HG03159 (cell line): ENCODE data around the gene BCAS3.
"Not testable (repeated sequence)": the region's sequence is repeated elsewhere in the genome, so short reads cannot be mapped to it uniquely, and the experiment has no call there.

ENCODE experiments used
- ATAC-seq: cut with Tn5 transposase; IDR thresholded peaks from one replicate; pipeline ENCODE4 v1.9.1; 2021; ENCODE audit warnings: mild to moderate bottlenecking, moderate library complexity; ENCODE audit not compliant: unreplicated experiment

The BCAS3 gene

DNA sequence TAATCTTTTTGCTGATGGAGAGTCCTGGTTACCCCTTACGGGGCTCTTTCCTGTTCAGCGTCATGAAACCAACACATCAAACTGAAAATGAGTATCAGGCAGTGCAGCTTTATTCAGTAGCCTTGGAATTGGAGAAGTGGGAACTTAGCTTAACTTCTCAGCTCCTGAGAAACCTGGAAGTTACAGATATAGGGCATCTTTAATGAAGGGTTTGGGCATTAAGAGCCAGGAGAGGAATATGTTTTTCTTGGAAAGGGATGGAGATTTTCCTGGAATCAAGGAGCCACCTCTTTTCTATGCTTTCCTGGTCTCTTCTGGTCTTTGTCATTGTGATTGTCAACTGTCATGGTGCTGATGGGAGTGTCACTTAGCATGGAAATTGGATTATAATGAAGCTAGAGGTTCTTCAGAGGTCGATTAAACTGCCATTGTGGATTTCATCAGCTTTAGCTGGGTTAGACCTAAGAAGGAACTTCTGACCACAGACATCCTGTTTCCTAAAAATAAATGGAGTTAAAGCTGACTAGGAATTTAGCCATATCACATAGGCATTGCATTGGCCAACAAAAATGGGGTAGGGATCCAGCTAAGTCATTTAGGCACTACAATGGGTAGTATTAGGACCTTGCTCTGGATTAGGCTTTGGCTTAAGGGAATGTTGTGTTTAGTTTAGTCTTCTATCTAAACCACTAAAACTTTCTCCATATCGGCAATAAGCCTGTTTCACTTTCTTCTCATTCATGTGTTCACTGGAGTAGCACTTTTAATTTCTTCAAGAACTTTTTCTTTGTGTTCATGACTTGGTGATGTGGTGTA lies 186.4 kb downstream of the BCAS3 start:
- ATAC-seq: no peak

- ATAC-seq: no peak
These were observed 187.0 kb downstream of the BCAS3 start for GRCh38 chr17:60864708-60865005.

GRCh38 chr17:60874772-60875171 lies 197.1 kb downstream of the BCAS3 start:
- no peak for ATAC-seq

- ATAC-seq: not testable (repeated sequence)
These were observed 209.3 kb downstream of the BCAS3 start for GRCh38 chr17:60886731-60887613.

DNA sequence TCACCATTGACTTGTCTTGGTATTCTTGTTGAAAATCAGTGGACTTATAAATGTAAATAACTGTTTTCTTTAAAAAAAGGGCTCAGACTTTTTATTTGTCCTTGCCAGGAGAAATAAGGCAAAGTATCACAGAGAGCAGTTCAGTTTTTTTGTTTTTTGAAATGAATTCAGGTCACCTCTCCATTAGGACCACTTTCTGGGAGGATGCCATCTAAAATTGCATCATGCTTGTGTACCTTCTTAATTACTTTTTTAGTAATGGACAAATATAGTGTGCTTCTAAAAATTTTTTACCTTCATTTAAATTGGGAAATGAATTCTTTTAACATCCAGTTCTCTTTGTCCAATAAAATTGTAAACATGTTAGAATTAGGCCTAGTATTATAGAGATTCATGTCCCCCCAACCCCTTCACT lies 210.0 kb downstream of the BCAS3 start:
- ATAC-seq: no peak

DNA sequence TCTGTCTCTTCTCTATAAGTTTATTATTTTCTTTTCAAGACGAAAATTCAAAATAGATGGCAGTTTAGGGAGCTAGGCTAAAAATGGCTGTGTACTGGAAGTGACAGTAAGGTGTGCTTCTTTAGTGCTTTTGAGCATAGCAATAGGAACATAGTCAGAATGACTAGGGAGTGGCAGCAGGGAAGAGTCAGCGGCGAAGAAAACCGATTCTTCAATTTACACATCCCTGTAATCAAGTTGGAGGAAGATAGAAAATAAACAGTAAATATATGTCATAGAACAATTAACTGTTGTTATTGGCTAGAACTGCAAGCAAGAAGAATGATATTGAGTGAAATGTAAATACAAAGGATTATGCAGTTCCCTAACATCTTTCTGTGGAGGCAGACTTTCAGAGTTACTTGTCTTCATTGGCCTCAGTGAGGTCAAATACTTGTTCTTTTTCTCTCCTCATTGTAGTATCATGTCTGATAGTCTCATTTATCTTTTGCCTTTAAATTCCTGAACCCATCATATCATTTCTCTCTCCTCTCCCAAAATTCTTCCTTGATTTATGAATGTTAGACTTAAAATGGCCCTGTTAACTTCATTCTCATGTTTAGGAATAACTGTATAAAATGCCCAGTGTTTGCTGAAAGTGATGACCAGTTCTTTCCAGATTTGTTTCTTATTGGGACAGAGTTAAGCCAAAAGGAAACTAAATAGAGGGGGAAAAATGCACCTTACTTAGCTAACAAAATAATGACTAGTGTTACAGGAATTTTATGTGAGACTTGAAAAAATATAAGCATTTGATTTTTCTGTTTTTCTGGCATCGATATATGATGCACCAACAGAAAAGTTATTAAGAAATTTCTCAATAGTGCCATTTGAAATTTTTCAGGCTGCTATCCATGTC lies 211.4 kb downstream of the BCAS3 start:
- ATAC-seq: no peak

GRCh38 chr17:60891149-60891548 lies 213.5 kb downstream of the BCAS3 start:
- no peak for ATAC-seq

DNA sequence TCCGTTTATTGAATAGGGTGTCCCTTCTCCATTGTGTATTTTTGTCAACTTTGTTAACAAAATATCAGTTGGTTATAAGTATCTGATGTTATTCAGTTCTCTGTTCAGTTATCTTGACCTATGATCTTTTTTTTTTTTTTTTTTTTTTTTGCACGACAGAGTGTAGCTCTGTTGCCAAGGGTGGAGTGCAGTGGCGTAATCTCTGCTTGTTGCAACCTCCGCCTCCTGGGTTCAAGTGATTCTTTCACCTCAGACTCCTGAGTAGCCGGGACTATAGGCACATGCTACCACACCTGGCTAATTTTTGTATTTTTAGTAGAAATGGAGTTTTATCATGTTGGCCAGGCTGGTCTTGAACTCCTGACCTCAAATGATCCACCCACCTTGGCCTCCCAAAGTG lies 215.8 kb downstream of the BCAS3 start:
- no peak for ATAC-seq

GRCh38 chr17:60896996-60897395 lies 219.3 kb downstream of the BCAS3 start:
- no peak for ATAC-seq

- no peak for ATAC-seq
These were observed 221.5 kb downstream of the BCAS3 start for GRCh38 chr17:60899115-60899514.

DNA sequence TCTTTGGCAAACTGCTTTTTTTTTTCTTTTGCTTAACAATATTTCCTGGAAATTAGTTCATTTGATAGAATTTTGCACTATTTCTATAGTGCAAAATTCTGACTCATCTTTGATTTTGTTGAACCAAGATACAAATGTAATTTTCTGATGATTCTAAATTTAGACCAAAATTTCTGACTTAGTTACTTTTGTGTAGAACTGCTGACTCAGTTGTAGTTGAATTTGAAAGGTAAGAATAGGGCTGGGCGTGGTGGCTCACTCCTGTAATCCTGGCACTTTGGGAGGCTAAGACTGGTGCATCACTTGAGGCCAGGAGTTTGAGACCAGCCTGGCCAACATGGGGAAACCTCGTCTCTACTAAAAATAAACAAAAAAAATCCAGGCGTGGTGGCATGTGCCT lies 223.0 kb downstream of the BCAS3 start:
- no peak for ATAC-seq

GRCh38 chr17:60901242-60901641 lies 223.6 kb downstream of the BCAS3 start:
- no peak for ATAC-seq

DNA sequence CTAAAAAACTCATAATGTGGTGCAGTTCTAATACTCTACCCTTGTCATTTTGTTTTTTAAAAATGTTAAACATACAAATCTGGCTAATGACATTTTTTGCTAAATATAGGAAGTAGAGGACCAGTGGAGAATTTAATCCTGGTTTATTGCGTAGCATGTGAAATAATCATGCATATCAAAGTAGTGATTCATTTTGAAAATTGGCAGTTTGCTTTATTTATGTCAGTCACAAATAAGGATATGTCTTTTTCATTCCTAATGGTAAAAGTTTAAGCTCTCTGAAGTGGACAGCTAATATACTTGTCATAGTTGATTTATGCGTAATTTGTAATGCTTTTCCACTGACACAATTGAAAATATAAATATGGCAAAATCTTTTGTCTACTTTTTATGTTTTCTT lies 224.2 kb downstream of the BCAS3 start:
- ATAC-seq: no peak

DNA sequence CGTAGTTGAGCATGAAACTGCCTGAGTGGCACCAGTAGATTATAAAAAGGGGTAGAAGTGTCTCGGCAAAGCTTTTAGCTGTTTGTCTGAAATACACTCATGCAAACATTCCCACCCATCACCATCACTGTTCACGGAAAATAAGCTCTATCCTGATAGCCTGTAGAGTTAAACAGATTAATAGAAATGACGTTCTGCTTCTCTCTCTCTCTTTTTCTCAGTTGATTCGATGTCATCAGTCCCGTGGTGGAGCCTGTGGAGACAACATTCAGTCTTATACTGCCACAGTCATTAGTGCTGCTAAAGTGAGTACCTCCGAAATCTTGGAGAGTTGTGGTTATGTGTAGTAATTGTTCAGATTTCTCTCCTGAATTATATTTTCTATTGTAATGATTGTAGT lies 224.7 kb downstream of the BCAS3 start:
- no peak for ATAC-seq

DNA sequence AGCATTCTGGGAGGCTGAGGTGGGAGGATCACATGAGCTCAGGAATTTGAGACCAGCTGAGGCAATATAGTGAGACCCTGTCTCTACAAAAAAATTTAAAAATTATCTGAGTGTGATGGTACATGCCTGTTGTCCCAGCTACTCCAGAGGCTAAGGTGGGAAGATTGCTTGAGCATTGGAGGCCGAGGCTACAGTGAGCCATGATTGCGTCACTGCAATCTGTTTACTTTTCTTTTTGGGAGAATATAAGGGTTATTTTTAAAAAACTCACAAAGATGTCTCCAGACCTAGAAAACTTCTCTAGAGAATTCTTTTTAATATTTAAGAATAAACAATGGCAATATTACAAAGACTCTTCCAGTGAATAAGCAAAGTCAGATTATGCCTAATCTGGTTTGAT lies 226.9 kb downstream of the BCAS3 start:
- no peak for ATAC-seq

DNA sequence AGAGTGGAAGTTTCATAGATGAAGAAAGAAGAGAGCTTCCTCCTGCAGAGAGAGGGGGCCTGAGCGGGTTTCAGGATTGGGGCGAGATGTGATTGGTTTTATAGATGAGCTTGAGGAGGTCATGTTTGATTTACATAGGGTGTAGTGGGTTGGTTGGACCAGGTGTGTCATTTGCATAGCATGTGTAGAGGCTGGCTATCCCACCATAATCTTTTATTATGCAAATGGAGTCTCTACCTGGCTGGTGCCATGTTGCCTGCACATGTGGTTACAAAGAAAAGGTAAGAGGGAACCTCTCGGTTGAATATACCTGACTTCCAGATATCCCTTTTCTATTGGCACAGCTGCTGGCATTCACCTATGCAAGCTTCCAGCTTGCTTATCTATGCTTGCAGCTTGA lies 228.1 kb downstream of the BCAS3 start:
- no peak for ATAC-seq

- no peak for ATAC-seq
These were observed 230.7 kb downstream of the BCAS3 start for GRCh38 chr17:60908324-60908723.

GRCh38 chr17:60909405-60909804 lies 231.8 kb downstream of the BCAS3 start:
- ATAC-seq: no peak

- no peak for ATAC-seq
These were observed 232.8 kb downstream of the BCAS3 start for GRCh38 chr17:60910415-60910814.

- ATAC-seq: no peak
These were observed 236.4 kb downstream of the BCAS3 start for GRCh38 chr17:60914078-60914477.

- ATAC-seq: no peak
These were observed 238.4 kb downstream of the BCAS3 start for GRCh38 chr17:60916043-60916442.
